SK-N-SH treated with all-trans-retinoic acid at 6 μM for 48 hours (cell line): ENCODE data around the gene GSAP.

Experiments
- CREB5 ChIP-seq: fragments of 250-450 bp; sonication (Bioruptor Pico); IDR thresholded peaks from 2 replicates; pipeline ENCODE4 v1.5.1; 2020; ENCODE audit warnings: low read depth, mild to moderate bottlenecking, moderate library complexity
- CSDC2 ChIP-seq: fragments of 250-450 bp; sonication (Bioruptor Pico); IDR thresholded peaks from 2 replicates; pipeline ENCODE4 v1.5.0; 2020; ENCODE audit warnings: mild to moderate bottlenecking, moderate library complexity
- GLIS3 ChIP-seq: fragments of 250-450 bp; sonication (Bioruptor Pico); IDR thresholded peaks from 2 replicates; pipeline ENCODE4 v1.5.0; 2020; ENCODE audit warnings: mild to moderate bottlenecking, moderate library complexity
- TSHZ2 ChIP-seq: fragments of 250-450 bp; sonication (Bioruptor Pico); IDR thresholded peaks from 2 replicates; pipeline ENCODE4 v1.5.0; 2020; ENCODE audit warnings: mild to moderate bottlenecking, moderate library complexity
- ZFP30 ChIP-seq: fragments of 450-650 bp; formaldehyde crosslinking; IDR thresholded peaks from 2 replicates; pipeline ENCODE4 v1.5.0; 2022; ENCODE audit warnings: mild to moderate bottlenecking, moderate library complexity
- ZNF70 ChIP-seq: fragments of 450-650 bp; formaldehyde crosslinking; IDR thresholded peaks from 2 replicates; pipeline ENCODE4 v1.5.0; 2020; ENCODE audit warnings: mild to moderate bottlenecking, moderate library complexity

GRCh38 chr7:77346441-77346840, 69.7 kb downstream of the GSAP start:
- TF ChIP-seq ZFP30, result no peak
- no peak for TF ChIP-seq ZNF70 (CRISPR knock-in tag)
- no peak for TF ChIP-seq CREB5 (CRISPR knock-in tag)
- TF ChIP-seq TSHZ2 (CRISPR knock-in tag), result no peak
- no peak for TF ChIP-seq GLIS3 (CRISPR knock-in tag)
- no peak for TF ChIP-seq CSDC2 (CRISPR knock-in tag)
